HUDEP-2 (cell line): ENCODE measurements around the gene SNAPC4.
"Not testable (repeated sequence)": the region's sequence is repeated elsewhere in the genome, so short reads cannot be mapped to it uniquely, and the experiment has no call there.

Source experiments
- DNase-seq, 76 experiments: peaks; one replicate each; lab custom pipeline; 2025; ENCODE audit not compliant: unreplicated experiment in 76 of 76; lab: John Stamatoyannopoulos, UW

Gene SNAPC4

GRCh38 chr9:136359774-136360718 lies 39.9 kb downstream of the SNAPC4 start:
- no peak for DNase-seq

- DNase-seq = no peak
These were observed 41.1 kb downstream of the SNAPC4 start for GRCh38 chr9:136358888-136359287.

- DNase-seq = no peak
These were observed 42.0 kb downstream of the SNAPC4 start for GRCh38 chr9:136358016-136358415.

- DNase-seq = no peak
These were observed 42.7 kb downstream of the SNAPC4 start for GRCh38 chr9:136357202-136357725.

GRCh38 chr9:136355616-136356557 lies 44.1 kb downstream of the SNAPC4 start:
- no peak for DNase-seq

- DNase-seq = peak in 2 of 76 experiments; percentile 4 to 29
These were observed 45.3 kb downstream of the SNAPC4 start for GRCh38 chr9:136354592-136355085.

GRCh38 chr9:136353757-136354488 lies 46.0 kb downstream of the SNAPC4 start:
- DNase-seq = peak in 1 of 76 experiments; percentile 15

- DNase-seq = no peak
These were observed 46.9 kb downstream of the SNAPC4 start for GRCh38 chr9:136353088-136353487.

GRCh38 chr9:136352682-136353081 lies 47.3 kb downstream of the SNAPC4 start:
- DNase-seq = peak in 1 of 76 experiments; percentile 14

- not testable (repeated sequence) for DNase-seq
These were observed 48.1 kb downstream of the SNAPC4 start for GRCh38 chr9:136351868-136352267.

- no peak for DNase-seq
These were observed 48.6 kb downstream of the SNAPC4 start for GRCh38 chr9:136351252-136351800.
